GM12878 (cell line): ENCODE measurements around the gene C16orf96. TPM values are rescaled to one million over a fixed set of nuclear protein-coding genes. Genes with fewer than 3 reads are reported as not detected.

Experiments
- CBX5 ChIP-seq: sonication (generic); IDR thresholded peaks from 2 replicates; pipeline ENCODE4 v1.6.1; 2016; ENCODE audit warnings: low read depth, moderate library complexity, mild to moderate bottlenecking, inconsistent platforms
- CUX1 ChIP-seq: IDR thresholded peaks from 2 replicates; pipeline ENCODE4 v1.6.1; 2012; ENCODE audit warnings: improper control_type of control experiment, low read depth, low read length; ENCODE audit not compliant: insufficient replicate concordance
- HCFC1 ChIP-seq: fragments of 150-350 bp; IDR thresholded peaks from 2 replicates; pipeline ENCODE4 v1.6.1; 2014; ENCODE audit warnings: low read length
- HDGF ChIP-seq: fragments of 450-650 bp; IDR thresholded peaks from 2 replicates; pipeline ENCODE4 v1.6.1; 2016; ENCODE audit warnings: antibody characterized with exemption
- NRF1 ChIP-seq: conservative IDR thresholded peaks from 2 replicates; pipeline ENCODE4 v1.6.1; 2011; ENCODE audit warnings: mild to moderate bottlenecking, low read depth, low read length, improper control_type of control experiment
- POLR2AphosphoS2 ChIP-seq: IDR thresholded peaks from 2 replicates; pipeline ENCODE4 v1.6.1; 2011; ENCODE audit warnings: low read depth, mild to moderate bottlenecking, low read length, improper control_type of control experiment, moderate library complexity
- polyA plus RNA-seq, 11 experiments: library from polyadenylated mRNA; depleted of rRNA in 4 of 11; unstranded in 6 of 11; stranded (reverse) in 5 of 11; fragments of >200 nt; fragmentation: Nextera tagmentation in 4 of 11; fragmentation: Illumina TruSeq in 1 of 11; extraction: Ambion mirVana in 4 of 11; extraction: Trizol in 1 of 11; gene quantifications; 1 replicate in 1 of 11; 2 replicates in 10 of 11; pipeline versions ENCODE4 v1.2.1 to v1.2.3, GENCODE V29; 2011 to 2016; ENCODE audit warnings: inconsistent platforms in 2 of 11, missing spikeins in 2 of 11, low read depth in 1 of 11
- small RNA-seq: library from RNA; depleted of rRNA; stranded (forward); fragments of <200 nt; gene quantifications from one replicate; pipeline ENCODE3, GENCODE V24; 2014
- total RNA-seq, 4 experiments: library from RNA; depleted of rRNA in 3 of 4; stranded (reverse); fragments of >200 nt in 3 of 4; fragmentation: Illumina TruSeq in 1 of 4; extraction: Trizol in 1 of 4; gene quantifications; 2 replicates each; pipeline versions ENCODE4 v1.2.1 to v1.2.3, GENCODE V29; 2013 to 2021

The C16orf96 gene
- total and polyA plus RNA-seq, 10 of the 15 experiments (the other 5 are each of a cell fraction or from before 2014, with no cell fraction given): 0.01 to 0.08 (median 0.01) TPM; not detected in 7

DNA sequence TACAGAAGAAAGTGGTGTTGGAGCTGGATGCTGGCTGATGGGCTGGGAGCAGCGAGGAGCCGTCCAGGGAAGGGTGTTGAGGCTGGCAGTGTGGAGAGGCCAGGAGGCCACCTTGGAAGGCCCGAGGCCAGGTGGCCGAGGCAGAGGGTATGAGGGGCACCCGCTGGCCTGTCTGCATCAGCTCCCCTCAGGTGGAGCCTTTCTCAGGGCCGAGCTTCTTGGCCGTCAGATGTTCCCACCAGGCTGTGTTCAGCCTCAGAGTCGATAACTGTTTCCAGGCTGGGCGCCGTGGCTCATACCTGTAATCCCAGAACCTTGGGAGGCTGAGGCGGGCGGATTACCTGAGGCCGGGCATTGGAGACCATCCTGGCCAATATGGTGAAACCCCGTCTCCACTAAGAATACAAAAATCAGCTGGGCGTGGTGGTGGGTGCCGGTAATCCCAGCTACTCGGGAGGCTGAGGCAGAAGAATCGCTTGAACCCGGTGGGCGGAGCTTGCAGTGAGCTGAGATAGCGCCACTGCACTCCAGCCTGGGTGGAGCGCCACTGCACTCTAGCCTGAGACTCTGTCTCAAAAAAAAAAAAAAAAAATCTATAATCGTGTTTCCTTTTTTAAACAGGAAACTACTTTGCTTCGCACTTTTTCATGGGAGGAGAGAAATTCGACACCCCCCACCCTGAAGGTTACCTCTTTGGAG, 93.8 kb downstream of the C16orf96 start (continued):
- TF ChIP-seq CBX5 (no peak), HDGF (no peak), NRF1 (no peak), CUX1 (no peak), HCFC1 (no peak), POLR2AphosphoS2 (no peak)
- TF ChIP-seq, all 136 proteins: peak for 0

Small RNA genes lying within 50 kb of the gene (small RNA-seq; reads per million reads assigned to genes)
- gene RN7SL850P: not detected

Other genes with a start within 250 kb of the C16orf96 start
Only the 7 nearest of the 17 such genes appear.
- gene DNAJA3, start 130.5 kb upstream of the C16orf96 start, total RNA-seq (2014; rRNA removed): 76.3 and 83.5 TPM in 2 replicates
- gene DNAJA3, start 130.5 kb upstream of the C16orf96 start, total RNA-seq (2014; rRNA removed; fragmentation: Illumina TruSeq; extraction: Trizol): 51.7 and 55.6 TPM in 2 replicates
- 56.4 and 65.9 TPM in 2 replicates for gene DNAJA3, start 130.5 kb upstream of the C16orf96 start, total RNA-seq (2021)
- 40.8 and 43.1 TPM in 2 replicates for gene DNAJA3, start 130.5 kb upstream of the C16orf96 start, polyA plus RNA-seq (2011; rRNA removed)
- 29.4 and 51.3 TPM in 2 replicates for gene DNAJA3, start 130.5 kb upstream of the C16orf96 start, polyA plus RNA-seq (2014; fragmentation: Illumina TruSeq; extraction: Trizol)
- gene DNAJA3, start 130.5 kb upstream of the C16orf96 start, polyA plus RNA-seq (2014; fragmentation: Nextera tagmentation; extraction: Ambion mirVana): 10 to 100 TPM in 1 of 2 experiments, 1 to 10 TPM in 1; 8.4 to 20.4 TPM
- 77.4 and 80.1 TPM in 2 replicates for gene DNAJA3, start 130.5 kb upstream of the C16orf96 start, polyA plus RNA-seq (2014; rRNA removed)
- 100 to 1,000 TPM; 124 to 141 TPM for gene DNAJA3, start 130.5 kb upstream of the C16orf96 start, polyA plus RNA-seq (2016; fragmentation: Nextera tagmentation; extraction: Ambion mirVana)
- gene NMRAL1, start 81.7 kb upstream of the C16orf96 start, total RNA-seq (2014; rRNA removed): 69.7 and 74.8 TPM in 2 replicates
- 41.6 and 52.5 TPM in 2 replicates for gene NMRAL1, start 81.7 kb upstream of the C16orf96 start, total RNA-seq (2014; rRNA removed; fragmentation: Illumina TruSeq; extraction: Trizol)
- 66.0 and 72.4 TPM in 2 replicates for gene NMRAL1, start 81.7 kb upstream of the C16orf96 start, total RNA-seq (2021)
- gene NMRAL1, start 81.7 kb upstream of the C16orf96 start, polyA plus RNA-seq (2011; rRNA removed): 19.9 and 33.7 TPM in 2 replicates
- 14.9 and 36.5 TPM in 2 replicates for gene NMRAL1, start 81.7 kb upstream of the C16orf96 start, polyA plus RNA-seq (2014; fragmentation: Illumina TruSeq; extraction: Trizol)
- gene NMRAL1, start 81.7 kb upstream of the C16orf96 start, polyA plus RNA-seq (2014; fragmentation: Nextera tagmentation; extraction: Ambion mirVana): 10 to 100 TPM in 1 of 2 experiments, 1 to 10 TPM in 1; 4.8 to 11.2 TPM
- gene NMRAL1, start 81.7 kb upstream of the C16orf96 start, polyA plus RNA-seq (2014; rRNA removed): 74.2 and 74.4 TPM in 2 replicates
- 100 to 1,000 TPM in 1 of 2 experiments, 10 to 100 TPM in 1; 84.1 to 102 TPM for gene NMRAL1, start 81.7 kb upstream of the C16orf96 start, polyA plus RNA-seq (2016; fragmentation: Nextera tagmentation; extraction: Ambion mirVana)
- 58.9 and 61.9 TPM in 2 replicates for gene HMOX2, start 79.9 kb upstream of the C16orf96 start, total RNA-seq (2014; rRNA removed)
- gene HMOX2, start 79.9 kb upstream of the C16orf96 start, total RNA-seq (2014; rRNA removed; fragmentation: Illumina TruSeq; extraction: Trizol): 47.7 and 51.2 TPM in 2 replicates
- 53.3 and 56.2 TPM in 2 replicates for gene HMOX2, start 79.9 kb upstream of the C16orf96 start, total RNA-seq (2021)
- 50.4 and 56.7 TPM in 2 replicates for gene HMOX2, start 79.9 kb upstream of the C16orf96 start, polyA plus RNA-seq (2011; rRNA removed)
- gene HMOX2, start 79.9 kb upstream of the C16orf96 start, polyA plus RNA-seq (2014; fragmentation: Illumina TruSeq; extraction: Trizol): 47.8 and 61.5 TPM in 2 replicates
- gene HMOX2, start 79.9 kb upstream of the C16orf96 start, polyA plus RNA-seq (2014; fragmentation: Nextera tagmentation; extraction: Ambion mirVana): 10 to 100 TPM; 26.4 to 37.7 TPM
- 70.6 and 70.8 TPM in 2 replicates for gene HMOX2, start 79.9 kb upstream of the C16orf96 start, polyA plus RNA-seq (2014; rRNA removed)
- gene HMOX2, start 79.9 kb upstream of the C16orf96 start, polyA plus RNA-seq (2016; fragmentation: Nextera tagmentation; extraction: Ambion mirVana): 100 to 1,000 TPM in 1 of 2 experiments, 10 to 100 TPM in 1; 85.7 to 111 TPM
- 14.2 and 15.6 TPM in 2 replicates for gene CDIP1, start 17.6 kb upstream of the C16orf96 start, total RNA-seq (2014; rRNA removed)
- 7.6 and 9.1 TPM in 2 replicates for gene CDIP1, start 17.6 kb upstream of the C16orf96 start, total RNA-seq (2014; rRNA removed; fragmentation: Illumina TruSeq; extraction: Trizol)
- 27.8 and 28.2 TPM in 2 replicates for gene CDIP1, start 17.6 kb upstream of the C16orf96 start, total RNA-seq (2021)
- 3.1 and 11.0 TPM in 2 replicates for gene CDIP1, start 17.6 kb upstream of the C16orf96 start, polyA plus RNA-seq (2011; rRNA removed)
- gene CDIP1, start 17.6 kb upstream of the C16orf96 start, polyA plus RNA-seq (2014; fragmentation: Illumina TruSeq; extraction: Trizol): 10.3 and 17.5 TPM in 2 replicates
- gene CDIP1, start 17.6 kb upstream of the C16orf96 start, polyA plus RNA-seq (2014; fragmentation: Nextera tagmentation; extraction: Ambion mirVana): 1 to 10 TPM; 6.1 to 7.2 TPM
- 11.5 and 12.0 TPM in 2 replicates for gene CDIP1, start 17.6 kb upstream of the C16orf96 start, polyA plus RNA-seq (2014; rRNA removed)
- gene CDIP1, start 17.6 kb upstream of the C16orf96 start, polyA plus RNA-seq (2016; fragmentation: Nextera tagmentation; extraction: Ambion mirVana): 10 to 100 TPM; 29.4 to 32.4 TPM
- gene UBALD1, start 58.5 kb downstream of the C16orf96 start, total RNA-seq (2014; rRNA removed): 9.6 and 15.7 TPM in 2 replicates
- gene UBALD1, start 58.5 kb downstream of the C16orf96 start, total RNA-seq (2014; rRNA removed; fragmentation: Illumina TruSeq; extraction: Trizol): 3.7 and 4.3 TPM in 2 replicates
- 24.2 and 32.7 TPM in 2 replicates for gene UBALD1, start 58.5 kb downstream of the C16orf96 start, total RNA-seq (2021)
- gene UBALD1, start 58.5 kb downstream of the C16orf96 start, polyA plus RNA-seq (2011; rRNA removed): 0.94 and 2.6 TPM in 2 replicates
- 0.35 and 2.7 TPM in 2 replicates for gene UBALD1, start 58.5 kb downstream of the C16orf96 start, polyA plus RNA-seq (2014; fragmentation: Illumina TruSeq; extraction: Trizol)
- under 1 TPM; 0.05 to 0.82 TPM for gene UBALD1, start 58.5 kb downstream of the C16orf96 start, polyA plus RNA-seq (2014; fragmentation: Nextera tagmentation; extraction: Ambion mirVana)
- gene UBALD1, start 58.5 kb downstream of the C16orf96 start, polyA plus RNA-seq (2014; rRNA removed): 23.1 and 29.7 TPM in 2 replicates
- 1 to 10 TPM; 6.5 to 9.3 TPM for gene UBALD1, start 58.5 kb downstream of the C16orf96 start, polyA plus RNA-seq (2016; fragmentation: Nextera tagmentation; extraction: Ambion mirVana)
- 19.3 and 23.4 TPM in 2 replicates for gene MGRN1, start 68.5 kb downstream of the C16orf96 start, total RNA-seq (2014; rRNA removed)
- 6.4 and 9.4 TPM in 2 replicates for gene MGRN1, start 68.5 kb downstream of the C16orf96 start, total RNA-seq (2014; rRNA removed; fragmentation: Illumina TruSeq; extraction: Trizol)
- 77.1 and 86.7 TPM in 2 replicates for gene MGRN1, start 68.5 kb downstream of the C16orf96 start, total RNA-seq (2021)
- 2.6 and 4.0 TPM in 2 replicates for gene MGRN1, start 68.5 kb downstream of the C16orf96 start, polyA plus RNA-seq (2011; rRNA removed)
- 7.9 and 12.7 TPM in 2 replicates for gene MGRN1, start 68.5 kb downstream of the C16orf96 start, polyA plus RNA-seq (2014; fragmentation: Illumina TruSeq; extraction: Trizol)
- under 1 TPM; 0.35 to 0.77 TPM for gene MGRN1, start 68.5 kb downstream of the C16orf96 start, polyA plus RNA-seq (2014; fragmentation: Nextera tagmentation; extraction: Ambion mirVana)
- gene MGRN1, start 68.5 kb downstream of the C16orf96 start, polyA plus RNA-seq (2014; rRNA removed): 24.3 and 32.9 TPM in 2 replicates
- 10 to 100 TPM; 16.6 to 17.7 TPM for gene MGRN1, start 68.5 kb downstream of the C16orf96 start, polyA plus RNA-seq (2016; fragmentation: Nextera tagmentation; extraction: Ambion mirVana)
- gene NUDT16L1, start 137.2 kb downstream of the C16orf96 start, total RNA-seq (2014; rRNA removed): 33.8 and 41.4 TPM in 2 replicates
- 11.5 and 12.6 TPM in 2 replicates for gene NUDT16L1, start 137.2 kb downstream of the C16orf96 start, total RNA-seq (2014; rRNA removed; fragmentation: Illumina TruSeq; extraction: Trizol)
- 35.0 and 35.2 TPM in 2 replicates for gene NUDT16L1, start 137.2 kb downstream of the C16orf96 start, total RNA-seq (2021)
- gene NUDT16L1, start 137.2 kb downstream of the C16orf96 start, polyA plus RNA-seq (2011; rRNA removed): 12.1 and 22.7 TPM in 2 replicates
- gene NUDT16L1, start 137.2 kb downstream of the C16orf96 start, polyA plus RNA-seq (2014; fragmentation: Illumina TruSeq; extraction: Trizol): 3.0 and 10.6 TPM in 2 replicates
- gene NUDT16L1, start 137.2 kb downstream of the C16orf96 start, polyA plus RNA-seq (2014; fragmentation: Nextera tagmentation; extraction: Ambion mirVana): 1 to 10 TPM; 1.4 to 6.4 TPM
- 36.6 and 41.6 TPM in 2 replicates for gene NUDT16L1, start 137.2 kb downstream of the C16orf96 start, polyA plus RNA-seq (2014; rRNA removed)
- 10 to 100 TPM; 63.7 to 77.7 TPM for gene NUDT16L1, start 137.2 kb downstream of the C16orf96 start, polyA plus RNA-seq (2016; fragmentation: Nextera tagmentation; extraction: Ambion mirVana)